RWPE2 (cell line): Measurements from ENCODE around the gene SLC7A1.

Experiments used
- ATAC-seq: fragments of 200-7000 bp; cut with Tn5 transposase; 3 replicates; pipeline ENCODE4 v1.9.1; 2021; ENCODE audit warnings: low read depth
- DNase-seq: peaks from one replicate; pipeline ENCODE4 v3.0.0-alpha.2; 2020; ENCODE audit warnings: low spot score
- H3K27ac ChIP-seq: fragments of 450-650 bp; 2 replicates; pipeline ENCODE4 v1.5.1; 2017; ENCODE audit warnings: mild to moderate bottlenecking; ENCODE audit not compliant: poor library complexity, severe bottlenecking
- H3K27me3 ChIP-seq: fragments of 250-450 bp; sonication (Bioruptor Pico); 2 replicates; pipeline ENCODE4 v1.5.1; 2021; ENCODE audit warnings: mild to moderate bottlenecking, moderate library complexity; ENCODE audit not compliant: insufficient read depth, poor library complexity, severe bottlenecking
- H3K36me3 ChIP-seq: fragments of 250-450 bp; sonication (Bioruptor Pico); 2 replicates; pipeline ENCODE4 v1.5.1; 2020; ENCODE audit warnings: low read depth, mild to moderate bottlenecking, moderate library complexity
- H3K4me1 ChIP-seq: fragments of 250-450 bp; sonication (Bioruptor Pico); 2 replicates; pipeline ENCODE4 v1.5.1; 2021; ENCODE audit warnings: mild to moderate bottlenecking, moderate library complexity; ENCODE audit not compliant: insufficient read depth, poor library complexity, severe bottlenecking
- H3K4me3 ChIP-seq: fragments of 250-450 bp; sonication (Bioruptor Pico); 2 replicates; pipeline ENCODE4 v1.5.1; 2021; ENCODE audit warnings: mild to moderate bottlenecking, moderate library complexity; ENCODE audit not compliant: severe bottlenecking
- H3K9me3 ChIP-seq: fragments of 250-450 bp; sonication (Bioruptor Pico); 2 replicates; pipeline ENCODE4 v1.5.1; 2021; ENCODE audit warnings: mild to moderate bottlenecking, moderate library complexity; ENCODE audit not compliant: severe bottlenecking
- TF ChIP-seq, protein P1 (sequence below): fragments of 450-650 bp; IDR thresholded peaks from one replicate; pipeline ENCODE4 v1.5.1; 2017; ENCODE audit warnings: mild to moderate bottlenecking, moderate library complexity; ENCODE audit not compliant: poor library complexity, severe bottlenecking

Gene SLC7A1

DNA sequence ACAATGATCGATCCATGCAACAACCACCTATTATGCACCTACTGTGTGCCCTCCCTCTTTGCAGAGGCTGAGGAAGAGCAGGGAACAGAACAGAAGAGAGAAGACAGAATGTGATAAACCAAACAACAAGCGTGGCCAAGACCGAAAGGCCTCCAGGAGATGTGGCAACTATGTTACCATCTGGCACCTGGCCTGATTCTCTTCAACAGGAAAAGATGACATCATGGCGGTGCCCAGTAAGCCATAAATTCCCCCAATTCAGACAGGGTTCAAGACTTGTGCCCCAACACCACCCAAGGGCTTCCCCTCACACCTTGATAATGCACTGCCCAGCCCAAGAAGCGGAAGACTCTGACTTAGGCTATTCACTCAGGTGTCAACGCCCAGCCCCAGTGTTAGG lies 44.3 kb downstream of the SLC7A1 start:
- Histone ChIP-seq H3K4me3 (no peak overlapping the region), H3K9me3 (no peaks in the 10 kb centered on the region), H3K4me1 (no peaks in the 10 kb centered on the region), H3K27me3 (no peaks in the 10 kb centered on the region), H3K36me3 (peaks cover 87% of the 10 kb centered on the region), H3K27ac (no peak overlapping the region)
- ATAC-seq (no peak), DNase-seq (no peak)
- TF ChIP-seq, protein P1, sequence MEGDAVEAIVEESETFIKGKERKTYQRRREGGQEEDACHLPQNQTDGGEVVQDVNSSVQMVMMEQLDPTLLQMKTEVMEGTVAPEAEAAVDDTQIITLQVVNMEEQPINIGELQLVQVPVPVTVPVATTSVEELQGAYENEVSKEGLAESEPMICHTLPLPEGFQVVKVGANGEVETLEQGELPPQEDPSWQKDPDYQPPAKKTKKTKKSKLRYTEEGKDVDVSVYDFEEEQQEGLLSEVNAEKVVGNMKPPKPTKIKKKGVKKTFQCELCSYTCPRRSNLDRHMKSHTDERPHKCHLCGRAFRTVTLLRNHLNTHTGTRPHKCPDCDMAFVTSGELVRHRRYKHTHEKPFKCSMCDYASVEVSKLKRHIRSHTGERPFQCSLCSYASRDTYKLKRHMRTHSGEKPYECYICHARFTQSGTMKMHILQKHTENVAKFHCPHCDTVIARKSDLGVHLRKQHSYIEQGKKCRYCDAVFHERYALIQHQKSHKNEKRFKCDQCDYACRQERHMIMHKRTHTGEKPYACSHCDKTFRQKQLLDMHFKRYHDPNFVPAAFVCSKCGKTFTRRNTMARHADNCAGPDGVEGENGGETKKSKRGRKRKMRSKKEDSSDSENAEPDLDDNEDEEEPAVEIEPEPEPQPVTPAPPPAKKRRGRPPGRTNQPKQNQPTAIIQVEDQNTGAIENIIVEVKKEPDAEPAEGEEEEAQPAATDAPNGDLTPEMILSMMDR = no peak

DNA sequence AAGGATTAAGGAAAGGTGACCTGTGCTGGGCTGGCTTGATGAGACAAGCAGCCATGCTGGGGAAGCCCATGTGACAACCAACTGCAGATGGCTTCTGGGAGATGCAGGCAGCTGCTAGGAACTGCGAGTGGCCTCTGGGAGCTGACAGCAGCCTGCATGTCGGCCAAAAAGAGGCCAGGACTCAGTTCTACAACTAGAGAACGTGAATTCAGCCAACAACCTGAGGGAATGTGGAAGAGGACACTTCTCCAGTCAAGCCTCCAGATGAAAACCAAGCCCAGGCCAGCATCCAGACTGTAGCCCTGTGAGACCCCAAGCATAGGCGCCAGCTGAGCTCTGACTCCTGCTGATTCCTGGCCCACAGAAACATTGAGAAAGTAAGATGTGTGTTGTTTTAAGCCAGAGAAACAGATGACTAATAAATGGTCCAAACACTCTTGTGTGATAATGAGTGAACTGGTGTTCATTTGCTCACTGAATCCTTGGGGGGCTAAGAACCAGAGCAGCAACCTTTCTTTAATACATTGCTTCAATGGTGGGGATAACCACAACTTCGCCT lies 45.0 kb downstream of the SLC7A1 start:
- TF ChIP-seq, protein P1 = no peak
- H3K9me3 ChIP-seq = no peaks in the 10 kb centered on the region
- H3K27me3 ChIP-seq = no peaks in the 10 kb centered on the region
- no peak for ATAC-seq
- no peak overlapping the region for H3K27ac ChIP-seq
- DNase-seq = no peak
- H3K4me1 ChIP-seq = no peaks in the 10 kb centered on the region
- H3K4me3 ChIP-seq = no peak overlapping the region
- peaks cover 89% of the 10 kb centered on the region for H3K36me3 ChIP-seq

DNA sequence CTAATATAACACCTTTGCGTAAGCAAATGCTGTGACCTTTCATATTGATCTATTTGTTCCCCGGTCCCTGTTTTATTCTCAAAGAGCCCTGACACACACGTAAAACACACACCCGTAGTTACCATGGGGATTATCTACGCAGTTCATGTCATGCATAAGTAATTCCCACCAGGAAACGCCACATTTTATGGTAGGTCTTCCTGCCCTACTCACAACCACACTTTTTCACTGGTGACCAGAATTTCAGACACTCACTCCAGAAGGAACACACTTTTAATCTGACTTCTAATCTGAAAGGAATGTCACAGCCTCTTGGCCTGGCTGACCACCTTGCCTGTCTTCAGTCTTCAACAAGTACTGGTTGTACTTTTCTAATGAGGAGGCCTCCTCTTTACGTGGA lies 46.8 kb downstream of the SLC7A1 start:
- no peak for ATAC-seq
- TF ChIP-seq, protein P1 = no peak
- no peaks in the 10 kb centered on the region for H3K4me1 ChIP-seq
- H3K4me3 ChIP-seq = no peak overlapping the region
- no peak overlapping the region for H3K27ac ChIP-seq
- H3K36me3 ChIP-seq = peaks cover 80% of the 10 kb centered on the region
- no peaks in the 10 kb centered on the region for H3K27me3 ChIP-seq
- no peaks in the 10 kb centered on the region for H3K9me3 ChIP-seq
- DNase-seq = no peak

DNA sequence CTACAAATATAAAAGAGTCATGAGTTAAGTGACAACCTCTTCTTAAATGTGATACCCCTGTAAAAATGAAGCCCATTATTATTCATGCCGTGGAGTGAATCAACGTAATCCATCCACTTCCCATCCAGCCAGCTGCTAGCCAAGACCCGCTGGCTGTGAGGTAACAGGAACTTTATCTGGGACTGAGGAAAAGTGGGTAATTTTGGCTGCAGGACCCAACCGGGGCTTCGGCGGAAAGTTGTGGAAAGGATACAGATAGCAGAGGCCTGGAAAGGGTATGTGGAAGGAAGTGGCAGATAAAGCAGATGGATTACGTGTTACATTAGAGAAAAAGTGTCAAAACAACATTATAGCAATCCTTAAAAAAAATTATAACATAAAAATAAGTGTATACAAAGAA lies 48.3 kb downstream of the SLC7A1 start:
- H3K4me1 ChIP-seq = no peaks in the 10 kb centered on the region
- H3K27me3 ChIP-seq = no peaks in the 10 kb centered on the region
- H3K36me3 ChIP-seq = peaks cover 64% of the 10 kb centered on the region
- no peak overlapping the region for H3K27ac ChIP-seq
- TF ChIP-seq, protein P1 = no peak
- no peak overlapping the region for H3K4me3 ChIP-seq
- ATAC-seq (no peak), DNase-seq (no peak)
- H3K9me3 ChIP-seq = no peaks in the 10 kb centered on the region

DNA sequence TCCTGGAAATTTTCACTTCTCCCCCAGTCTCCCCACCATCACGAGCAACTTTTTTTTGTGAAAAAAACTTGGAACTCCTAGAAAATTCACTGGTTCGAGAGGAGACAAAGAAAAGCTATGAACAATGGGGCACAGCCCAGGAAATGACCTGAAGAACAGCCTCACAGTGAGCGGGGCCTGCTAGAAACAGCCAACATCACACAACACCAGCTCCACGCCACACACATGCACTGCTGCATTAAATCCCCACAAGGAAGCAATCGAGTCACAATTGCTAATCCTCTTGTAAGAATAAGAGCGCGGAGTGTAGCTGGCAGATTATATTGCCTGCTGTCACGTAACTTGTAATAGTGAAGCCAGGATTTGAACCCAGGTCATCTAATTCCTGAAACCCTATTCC lies 48.8 kb downstream of the SLC7A1 start:
- H3K4me3 ChIP-seq = no peak overlapping the region
- ATAC-seq (no peak), DNase-seq (no peak)
- H3K9me3 ChIP-seq = no peaks in the 10 kb centered on the region
- H3K27ac ChIP-seq = no peak overlapping the region
- H3K4me1 ChIP-seq = no peaks in the 10 kb centered on the region
- no peaks in the 10 kb centered on the region for H3K27me3 ChIP-seq
- peaks cover 59% of the 10 kb centered on the region for H3K36me3 ChIP-seq
- TF ChIP-seq, protein P1 = no peak
